ENCODE results near the gene VRK3. TPM values are rescaled to one million over a fixed set of nuclear protein-coding genes. Genes with fewer than 3 reads are reported as not detected.

The VRK3 gene
- total RNA-seq, 2 donors from 2014 or later: 50.0 to 77.7 TPM

GRCh38 chr19:49937750-49938381, 87.3 kb downstream of the VRK3 start:
- intact Hi-C loops (cut with DNase I): loop anchor here (1.0 kb wide), 1 partner anchor 45 kb away; no protein-coding TSS in a partner anchor
- DNase-seq: peak; percentile 84
- peaks cover 5% of the 10 kb centered on the region for H3K4me1 ChIP-seq
- no peaks in the 10 kb centered on the region for H3K27me3 ChIP-seq
- no peaks in the 10 kb centered on the region for H3K36me3 ChIP-seq
- TF ChIP-seq CTCF (IDR thresholded peaks at IDR 0.05): peak; percentile 95
- no peaks in the 10 kb centered on the region for H3K9me3 ChIP-seq
- H3K4me3 ChIP-seq: peak overlapping the region; percentile 4
- no peak overlapping the region for H3K9ac ChIP-seq (ENCODE audit: low read depth in 2 of 2, low read length in 2 of 2)
- H3K27ac ChIP-seq: no peak overlapping the region

- no peaks in the 10 kb centered on the region for H3K36me3 ChIP-seq
- H3K4me3 ChIP-seq: no peak overlapping the region
- no peak overlapping the region for H3K9ac ChIP-seq (ENCODE audit: low read depth in 2 of 2, low read length in 2 of 2)
- no peak for DNase-seq
- H3K9me3 ChIP-seq: no peaks in the 10 kb centered on the region
- H3K27me3 ChIP-seq: no peaks in the 10 kb centered on the region
- no peak for TF ChIP-seq CTCF (IDR thresholded peaks at IDR 0.05)
- peaks cover 5% of the 10 kb centered on the region for H3K4me1 ChIP-seq
- no peak overlapping the region for H3K27ac ChIP-seq
- intact Hi-C loops (cut with DNase I): no loop called here
Measured at GRCh38 chr19:49936549-49936948, 88.6 kb downstream of the VRK3 start.

GRCh38 chr19:49933643-49934042, 91.5 kb downstream of the VRK3 start:
- no peak overlapping the region for H3K27ac ChIP-seq
- H3K36me3 ChIP-seq: no peaks in the 10 kb centered on the region
- TF ChIP-seq CTCF (IDR thresholded peaks at IDR 0.05): no peak
- DNase-seq: no peak
- no peak overlapping the region for H3K9ac ChIP-seq (ENCODE audit: low read depth in 2 of 2, low read length in 2 of 2)
- intact Hi-C loops (cut with DNase I): no loop called here
- no peaks in the 10 kb centered on the region for H3K27me3 ChIP-seq
- no peak overlapping the region for H3K4me3 ChIP-seq
- H3K4me1 ChIP-seq: peaks cover 5% of the 10 kb centered on the region
- H3K9me3 ChIP-seq: no peaks in the 10 kb centered on the region

GRCh38 chr19:49932731-49933131, 92.4 kb downstream of the VRK3 start:
- H3K4me1 ChIP-seq: peaks cover 5% of the 10 kb centered on the region
- H3K27me3 ChIP-seq: no peaks in the 10 kb centered on the region
- H3K36me3 ChIP-seq: no peaks in the 10 kb centered on the region
- intact Hi-C loops (cut with DNase I): no loop called here
- H3K27ac ChIP-seq: no peak overlapping the region
- no peak overlapping the region for H3K9ac ChIP-seq (ENCODE audit: low read depth in 2 of 2, low read length in 2 of 2)
- no peaks in the 10 kb centered on the region for H3K9me3 ChIP-seq
- H3K4me3 ChIP-seq: no peak overlapping the region
- no peak for DNase-seq
- no peak for TF ChIP-seq CTCF (IDR thresholded peaks at IDR 0.05)

GRCh38 chr19:49932041-49932451, 93.1 kb downstream of the VRK3 start:
- intact Hi-C loops (cut with DNase I): no loop called here
- no peak for DNase-seq
- TF ChIP-seq CTCF (IDR thresholded peaks at IDR 0.05): no peak

More at GRCh38 chr19:49932041-49932451, 93.1 kb downstream of the VRK3 start:
- H3K27ac ChIP-seq: no peak overlapping the region
- H3K9ac ChIP-seq (ENCODE audit: low read depth in 2 of 2, low read length in 2 of 2): no peak overlapping the region
- H3K4me1 ChIP-seq: peaks cover 7% of the 10 kb centered on the region
- no peaks in the 10 kb centered on the region for H3K9me3 ChIP-seq
- H3K36me3 ChIP-seq: no peaks in the 10 kb centered on the region
- no peaks in the 10 kb centered on the region for H3K27me3 ChIP-seq
- H3K4me3 ChIP-seq: no peak overlapping the region
